ENCODE measurements around the gene UNC5B. TPM values are rescaled to one million over a fixed set of nuclear protein-coding genes. Genes with fewer than 3 reads are reported as not detected.
A peak's percentile ranks its signal among the peaks of the same experiment; 100 is the strongest.

The UNC5B gene
- 9.9 and 37.0 TPM in 2 replicates for total RNA-seq

- DNase-seq (ENCODE audit: low read depth): peak; percentile 92
- TF ChIP-seq CTCF (IDR thresholded peaks at IDR 0.05; ENCODE audit: insufficient read depth, low read depth, low read length): no peak
- peak within 1 kb of the TSS; percentile 93 for H3K4me3 ChIP-seq (ENCODE audit: low read depth, low read length)
These were observed at the start of gene UNC5B for GRCh38 chr10:71212318-71213126. Gene UNC5B, plus strand, starts transcription at chr10:71212570. Its CDS starts 416 bp downstream, at chr10:71212986.

DNA sequence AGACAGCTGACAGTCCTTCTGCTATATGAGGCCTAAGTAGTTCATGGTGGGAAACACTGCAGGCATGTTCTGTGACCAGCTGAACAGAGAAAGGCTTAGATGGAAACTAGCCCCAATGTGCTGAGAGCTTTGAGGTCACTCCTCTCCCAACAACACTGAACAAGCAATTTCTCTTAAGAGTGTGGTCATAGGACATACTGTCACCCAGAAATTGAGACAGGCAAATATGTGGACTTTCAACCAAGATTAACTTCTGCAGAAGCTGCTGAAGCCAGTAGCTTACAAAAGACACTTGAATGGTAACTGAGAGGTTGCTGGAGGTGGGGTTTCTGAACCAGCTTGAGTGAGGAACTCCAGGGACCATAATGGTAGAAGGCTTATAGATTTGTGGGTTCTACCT lies 38.9 kb upstream of the UNC5B start:
- no peak overlapping the region for H3K4me3 ChIP-seq (ENCODE audit: low read depth, low read length)
- TF ChIP-seq CTCF (IDR thresholded peaks at IDR 0.05; ENCODE audit: insufficient read depth, low read depth, low read length): no peak
- DNase-seq (ENCODE audit: low read depth): no peak

GRCh38 chr10:71176661-71177060 lies 35.7 kb upstream of the UNC5B start:
- DNase-seq (ENCODE audit: low read depth): no peak
- no peak for TF ChIP-seq CTCF (IDR thresholded peaks at IDR 0.05; ENCODE audit: insufficient read depth, low read depth, low read length)
- H3K4me3 ChIP-seq (ENCODE audit: low read depth, low read length): no peak overlapping the region

DNA sequence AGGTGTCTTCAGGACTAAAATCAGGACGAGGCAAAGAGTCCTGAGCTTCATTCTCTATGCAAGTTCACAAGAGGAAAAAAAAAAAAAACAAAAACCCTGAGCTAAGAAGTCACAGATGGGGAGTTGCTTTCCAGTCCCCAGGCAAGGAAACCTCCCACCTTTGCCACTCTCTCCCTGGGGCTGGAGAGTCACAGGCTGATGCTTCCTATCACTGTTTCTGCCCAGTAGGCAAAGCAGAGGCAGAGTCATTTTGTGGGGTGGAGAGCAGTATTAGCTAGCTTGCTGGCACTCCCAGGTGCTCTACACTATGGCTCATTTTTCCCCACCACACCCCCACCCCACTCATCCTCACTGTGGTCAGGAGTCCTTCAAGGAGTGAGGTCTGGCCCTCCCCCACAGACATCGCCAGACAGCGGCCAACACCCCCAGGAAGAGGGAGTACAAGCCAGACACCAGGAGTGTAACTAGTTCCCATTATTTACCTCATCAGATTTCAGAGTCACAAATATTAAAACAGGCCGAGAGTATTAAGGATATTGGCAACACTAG lies 34.6 kb upstream of the UNC5B start:
- H3K4me3 ChIP-seq (ENCODE audit: low read depth, low read length): no peak overlapping the region
- TF ChIP-seq CTCF (IDR thresholded peaks at IDR 0.05; ENCODE audit: insufficient read depth, low read depth, low read length): no peak
- no peak for DNase-seq (ENCODE audit: low read depth)

GRCh38 chr10:71178880-71179279 lies 33.5 kb upstream of the UNC5B start:
- no peak overlapping the region for H3K4me3 ChIP-seq (ENCODE audit: low read depth, low read length)
- DNase-seq (ENCODE audit: low read depth): no peak
- no peak for TF ChIP-seq CTCF (IDR thresholded peaks at IDR 0.05; ENCODE audit: insufficient read depth, low read depth, low read length)

- no peak for DNase-seq (ENCODE audit: low read depth)
- no peak overlapping the region for H3K4me3 ChIP-seq (ENCODE audit: low read depth, low read length)
- no peak for TF ChIP-seq CTCF (IDR thresholded peaks at IDR 0.05; ENCODE audit: insufficient read depth, low read depth, low read length)
These were observed 33.0 kb upstream of the UNC5B start for GRCh38 chr10:71179382-71179781.

Data from fibroblast of villous mesenchyme (primary cell).